Prostate gland (tissue), 2 donors: ENCODE measurements around the gene AFMID. TPM values are rescaled to one million over a fixed set of nuclear protein-coding genes. Genes with fewer than 3 reads are reported as not detected.

Source experiments
- DNase-seq: peaks from one replicate; pipeline ENCODE4 v3.0.0-alpha.2; 2019; ENCODE audit warnings: low spot score
- H3K27ac ChIP-seq, 2 donors: fragments of 200-600 bp; sonication (generic); 2 replicates each; pipeline ENCODE4 v1.5.1; 2017 to 2019
- H3K27me3 ChIP-seq: fragments of 200-600 bp; sonication (generic); replicated peaks from 2 replicates; pipeline ENCODE4 v1.5.1; 2019; ENCODE audit not compliant: insufficient read depth
- H3K36me3 ChIP-seq, 2 donors: fragments of 200-600 bp; sonication (generic); 1 replicate in 1 of 2; 2 replicates in 1 of 2; pipeline versions ENCODE4 v1.5.1 to v1.8.1; 2017 to 2019
- H3K4me1 ChIP-seq: fragments of 200-600 bp; sonication (generic); replicated peaks from 2 replicates; pipeline ENCODE4 v1.5.1; 2019
- H3K4me3 ChIP-seq, 2 donors: fragments of 200-600 bp; sonication (generic); 2 replicates each; pipeline ENCODE4 v1.5.1; 2017 to 2019
- H3K9me3 ChIP-seq: fragments of 200-600 bp; sonication (generic); 2 replicates; pipeline ENCODE4 v1.5.1; 2017
- CTCF ChIP-seq, 4 experiments: fragments of 200-600 bp in 2 of 4; fragments of 450-650 bp in 2 of 4; sonication (generic) in 2 of 4; IDR thresholded peaks; 1 replicate in 3 of 4; 2 replicates in 1 of 4; pipeline ENCODE4 v1.5.1; 2016 to 2019; ENCODE audit warnings: antibody characterized with exemption in 4 of 4, mild to moderate bottlenecking in 2 of 4, moderate library complexity in 2 of 4
- POLR2A ChIP-seq: fragments of 450-650 bp; IDR thresholded peaks from one replicate; pipeline ENCODE4 v1.6.1; 2016; ENCODE audit warnings: antibody characterized with exemption, mild to moderate bottlenecking
- POLR2AphosphoS5 ChIP-seq: sonication (generic); formaldehyde crosslinking; IDR thresholded peaks from one replicate; pipeline ENCODE4 v1.6.1; 2017; ENCODE audit warnings: antibody characterized with exemption
- WGBS: methylation state at CpG from one replicate; pipeline ENCODE4 v1.1.5; 2018; 5-methylcytosine and 5-hydroxymethylcytosine counted together
- intact Hi-C: fragments of 100-400 bp; cut with DNase I; formaldehyde crosslinking; loops from one replicate; pipeline ENCODE4 v1.14.2; 2022
- total RNA-seq, 2 donors: library from RNA; depleted of rRNA; stranded (reverse); fragments of >200 nt; gene quantifications; one replicate each; pipeline ENCODE4 v1.1.0, GENCODE V29; 2016

AFMID gene
- total RNA-seq, 2 donors from 2014 or later = 116 to 122 TPM

GRCh38 chr17:78159575-78160158 lies 27.5 kb upstream of the AFMID start:
- Histone ChIP-seq H3K27me3 (no peaks in the 10 kb centered on the region), H3K4me3 (no peak overlapping the region), H3K36me3 (no peaks in the 10 kb centered on the region), H3K27ac (peak overlapping the region; percentile 6 to 49), H3K9me3 (no peaks in the 10 kb centered on the region), H3K4me1 (peaks cover 5% of the 10 kb centered on the region)
- intact Hi-C loops = no loop called here
- peak; percentile 68 for DNase-seq
- no peak for TF ChIP-seq POLR2A
- TF ChIP-seq POLR2AphosphoS5 = peak; percentile 85
- TF ChIP-seq CTCF (IDR thresholded peaks at IDR 0.05) = no peak
- WGBS = 40% methylated on average over 10 of the region's 10 CpGs

GRCh38 chr17:78163881-78164747 lies 23.0 kb upstream of the AFMID start:
- peaks cover 5% of the 10 kb centered on the region for H3K4me1 ChIP-seq
- no peaks in the 10 kb centered on the region for H3K27me3 ChIP-seq
- no peak overlapping the region for H3K4me3 ChIP-seq
- WGBS = 55% methylated on average over 15 of the region's 22 CpGs
- intact Hi-C loops = no loop called here
- TF ChIP-seq CTCF (IDR thresholded peaks at IDR 0.05) (no peak), POLR2A (no peak), POLR2AphosphoS5 (no peak)
- H3K36me3 ChIP-seq = no peaks in the 10 kb centered on the region
- no peaks in the 10 kb centered on the region for H3K9me3 ChIP-seq
- no peak overlapping the region for H3K27ac ChIP-seq
- DNase-seq = peak; percentile 58

GRCh38 chr17:78164748-78165607 lies 22.2 kb upstream of the AFMID start:
- no peak for TF ChIP-seq CTCF (IDR thresholded peaks at IDR 0.05)
- no peak for TF ChIP-seq POLR2AphosphoS5
- no peak for TF ChIP-seq POLR2A
- H3K9me3 ChIP-seq = no peaks in the 10 kb centered on the region
- peaks cover 5% of the 10 kb centered on the region for H3K4me1 ChIP-seq
- WGBS = 94% methylated on average over 16 of the region's 16 CpGs
- intact Hi-C loops = no loop called here
- H3K4me3 ChIP-seq = no peak overlapping the region
- no peak for DNase-seq
- H3K27ac ChIP-seq = no peak overlapping the region
- no peaks in the 10 kb centered on the region for H3K36me3 ChIP-seq
- H3K27me3 ChIP-seq = no peaks in the 10 kb centered on the region

- Histone ChIP-seq H3K9me3 (no peaks in the 10 kb centered on the region), H3K4me3 (no peak overlapping the region), H3K27me3 (no peaks in the 10 kb centered on the region), H3K27ac (no peak overlapping the region), H3K36me3 (no peaks in the 10 kb centered on the region), H3K4me1 (peaks cover 5% of the 10 kb centered on the region)
- intact Hi-C loops = no loop called here
- TF ChIP-seq POLR2A (no peak), POLR2AphosphoS5 (no peak), CTCF (IDR thresholded peaks at IDR 0.05) (no peak)
- WGBS = 55% methylated on average over 6 of the region's 6 CpGs
- DNase-seq = no peak
Observed at GRCh38 chr17:78166416-78166815, 20.7 kb upstream of the AFMID start.
